H1 (cell line): ENCODE measurements around the gene SNRNP200. TPM values are rescaled to one million over a fixed set of nuclear protein-coding genes. Genes with fewer than 3 reads are reported as not detected.

Source experiments
- BRCA1 ChIP-seq: IDR thresholded peaks from 2 replicates; pipeline ENCODE4 v1.6.1; 2012; ENCODE audit warnings: low read depth, low read length, improper control_type of control experiment
- EP300 ChIP-seq, 2 experiments: IDR thresholded peaks; 1 replicate in 1 of 2; 2 replicates in 1 of 2; pipeline ENCODE4 v1.6.1; 2011 to 2012; ENCODE audit warnings: low read depth in 2 of 2, low read length in 2 of 2, mild to moderate bottlenecking in 2 of 2, borderline replicate concordance in 1 of 2, inconsistent platforms in 1 of 2, moderate library complexity in 1 of 2
- HDAC2 ChIP-seq, 2 experiments: fragments of 300-600 bp in 1 of 2; sonication (generic) in 1 of 2; IDR thresholded peaks; 2 replicates each; pipeline ENCODE4 v1.6.1; 2011 to 2012; ENCODE audit warnings: low read depth in 2 of 2, low read length in 2 of 2, mild to moderate bottlenecking in 2 of 2, moderate library complexity in 2 of 2, borderline replicate concordance in 1 of 2, inconsistent platforms in 1 of 2
- KDM4A ChIP-seq: IDR thresholded peaks from one replicate; pipeline ENCODE4 v1.7.1; 2012; ENCODE audit warnings: low read depth, mild to moderate bottlenecking, moderate library complexity, low read length, inconsistent platforms; ENCODE audit not compliant: severe bottlenecking
- POLR2A ChIP-seq, 2 experiments: IDR thresholded peaks; 1 replicate in 1 of 2; 2 replicates in 1 of 2; pipeline ENCODE4 v1.6.1; 2011; ENCODE audit warnings: low read depth in 2 of 2, low read length in 2 of 2, mild to moderate bottlenecking in 2 of 2; ENCODE audit errors: control extremely low read depth in 1 of 2
- SP1 ChIP-seq: IDR thresholded peaks from 2 replicates; pipeline ENCODE4 v1.6.1; 2011; ENCODE audit warnings: low read depth, low read length
- SP2 ChIP-seq: IDR thresholded peaks from 2 replicates; pipeline ENCODE4 v1.6.1; 2012; ENCODE audit warnings: mild to moderate bottlenecking, low read length, inconsistent platforms
- polyA plus RNA-seq, 7 experiments: library from polyadenylated mRNA; depleted of rRNA in 3 of 7; stranded (reverse) in 5 of 7; unstranded in 2 of 7; fragments of >200 nt in 5 of 7; fragments of 200-250 nt in 2 of 7; gene quantifications; 1 replicate in 5 of 7; 2 replicates in 1 of 7; 4 replicates in 1 of 7; pipeline versions ENCODE4 v1.2.1 to v1.2.3, GENCODE V29; 2011 to 2013; ENCODE audit warnings: missing spikeins in 2 of 7, mixed read lengths in 2 of 7
- total RNA-seq: library from RNA; stranded (reverse); fragmentation: NEBNext Ultra II Directional; extraction: Animal tissue kit (Norgen Biotek cat#: 25700); gene quantifications from 2 replicates; pipeline ENCODE4 v1.2.1, GENCODE V29; 2021
- TF ChIP-seq, protein P1 (sequence below): IDR thresholded peaks from 2 replicates; pipeline ENCODE4 v1.6.1; 2012; ENCODE audit warnings: inconsistent platforms

Gene SNRNP200
- total and polyA plus RNA-seq, 2 of the 8 experiments (the other 6 are each of a cell fraction or from before 2014, with no cell fraction given) = 190 to 289 TPM

DNA sequence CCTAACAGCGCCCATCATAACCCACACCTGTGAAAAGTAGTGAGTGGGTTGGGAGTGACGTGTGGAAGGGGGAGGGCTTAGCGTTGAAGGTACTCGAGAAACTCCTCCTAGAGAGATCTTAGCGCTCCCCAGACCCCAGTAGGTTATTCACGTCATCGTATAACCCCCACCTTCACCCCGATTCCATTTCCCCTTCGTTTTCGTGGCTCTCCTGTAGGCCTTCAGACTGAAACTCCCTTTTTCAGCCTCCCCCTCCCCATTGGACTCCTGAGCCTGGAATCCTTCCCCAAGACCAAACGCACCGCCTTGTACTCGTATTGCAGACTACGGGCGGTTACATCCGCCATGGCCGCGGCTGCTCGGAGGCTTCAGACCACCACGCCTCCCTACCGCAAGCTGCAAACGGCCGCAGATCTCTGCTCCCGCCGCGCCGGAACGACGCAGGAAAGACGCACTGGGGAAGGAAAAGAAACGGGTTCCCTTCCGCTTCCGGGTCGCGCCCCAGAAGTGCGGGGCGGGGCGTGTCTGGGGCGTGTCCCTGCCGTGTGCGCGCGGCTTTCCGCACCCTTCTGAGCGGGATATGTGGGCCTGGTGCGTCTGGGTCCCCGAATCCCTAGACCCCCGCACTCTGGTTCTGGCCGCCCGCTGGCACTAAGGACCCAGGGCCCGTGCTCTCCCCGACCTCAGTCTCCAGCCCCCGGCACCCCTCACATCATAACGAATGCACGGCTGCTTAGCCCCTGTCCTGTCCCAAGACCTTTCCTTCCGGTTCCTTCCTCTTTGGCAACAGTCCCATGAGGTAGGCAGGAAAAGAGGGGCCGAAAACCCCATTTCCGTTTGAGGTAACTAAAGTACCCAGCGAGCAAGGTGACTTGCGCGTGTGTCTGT, at the start of gene SNRNP200 (continued):
- TF ChIP-seq POLR2A (IDR thresholded peaks at IDR 0.05; ENCODE audit: control extremely low read depth in 1 of 2, low read depth in 2 of 2, low read length in 2 of 2) = peak; percentile 60 to 85
- 0 out of 3 replicates have a peak, but pooled peaks of 1 of the 2 experiments have one; percentile 4 for TF ChIP-seq EP300 (IDR thresholded peaks at IDR 0.05; ENCODE audit: borderline replicate concordance in 1 of 2, low read depth in 2 of 2, low read length in 2 of 2)
- no peak for TF ChIP-seq SP2
- no peak for TF ChIP-seq BRCA1
- TF ChIP-seq, protein P1, sequence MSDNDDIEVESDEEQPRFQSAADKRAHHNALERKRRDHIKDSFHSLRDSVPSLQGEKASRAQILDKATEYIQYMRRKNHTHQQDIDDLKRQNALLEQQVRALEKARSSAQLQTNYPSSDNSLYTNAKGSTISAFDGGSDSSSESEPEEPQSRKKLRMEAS = peak; percentile 67; the same call in 1 of the 2 replicates
- TF ChIP-seq HDAC2 (IDR thresholded peaks at IDR 0.05; ENCODE audit: borderline replicate concordance in 1 of 2, low read depth in 2 of 2, low read length in 2 of 2) = peak in 1 of 2 experiments; percentile 40; a peak in 1 of 4 replicates
- peak; percentile 86 for TF ChIP-seq KDM4A
- peak; percentile 6; the same call in 1 of the 2 replicates for TF ChIP-seq SP1
